NCI-H2227 treated with DMSO at 0.1 percent for 48 hours (cell line): ENCODE measurements around the gene PMEL.
A peak's percentile ranks its signal among the peaks of the same experiment; 100 is the strongest.
"Not testable (repeated sequence)": the region's sequence is repeated elsewhere in the genome, so short reads cannot be mapped to it uniquely, and the experiment has no call there.

ENCODE experiments used
- DNase-seq: peaks from one replicate; lab custom pipeline; 2025; lab: John Stamatoyannopoulos, UW

PMEL gene

GRCh38 chr12:55942055-55942454 lies 23.8 kb downstream of the PMEL start:
- no peak for DNase-seq

- DNase-seq: peak; percentile 46
Observed at GRCh38 chr12:55940065-55940732, 25.6 kb downstream of the PMEL start.

DNA sequence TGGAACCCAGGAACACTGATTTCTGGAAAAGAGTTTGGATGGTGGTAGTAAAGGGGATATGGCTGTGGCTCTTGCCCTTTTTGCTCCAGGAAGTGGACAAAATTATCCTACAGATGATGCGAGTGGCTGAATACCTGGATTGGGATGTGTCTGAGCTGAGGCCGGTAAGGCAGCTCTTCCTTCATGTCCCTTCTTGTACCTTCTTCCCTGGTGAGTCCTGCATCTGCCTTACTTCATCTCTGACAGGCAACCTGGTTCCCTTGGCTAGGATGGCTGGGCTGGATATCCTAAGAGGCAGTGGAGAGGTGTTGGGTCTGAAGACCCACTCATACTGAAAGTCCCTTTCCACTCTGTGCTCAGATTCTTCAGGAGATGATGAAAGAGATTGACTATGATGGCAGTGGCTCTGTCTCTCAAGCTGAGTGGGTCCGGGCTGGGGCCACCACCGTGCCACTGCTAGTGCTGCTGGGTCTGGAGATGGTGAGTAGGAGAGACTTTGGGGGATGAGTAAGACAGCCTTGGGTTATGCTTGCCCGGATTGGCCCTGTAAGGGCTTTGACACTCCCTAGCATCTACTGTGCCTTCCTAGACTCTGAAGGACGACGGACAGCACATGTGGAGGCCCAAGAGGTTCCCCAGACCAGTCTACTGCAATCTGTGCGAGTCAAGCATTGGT lies 26.9 kb downstream of the PMEL start:
- DNase-seq: no peak

GRCh38 chr12:55937981-55938380 lies 27.9 kb downstream of the PMEL start:
- DNase-seq: no peak

DNA sequence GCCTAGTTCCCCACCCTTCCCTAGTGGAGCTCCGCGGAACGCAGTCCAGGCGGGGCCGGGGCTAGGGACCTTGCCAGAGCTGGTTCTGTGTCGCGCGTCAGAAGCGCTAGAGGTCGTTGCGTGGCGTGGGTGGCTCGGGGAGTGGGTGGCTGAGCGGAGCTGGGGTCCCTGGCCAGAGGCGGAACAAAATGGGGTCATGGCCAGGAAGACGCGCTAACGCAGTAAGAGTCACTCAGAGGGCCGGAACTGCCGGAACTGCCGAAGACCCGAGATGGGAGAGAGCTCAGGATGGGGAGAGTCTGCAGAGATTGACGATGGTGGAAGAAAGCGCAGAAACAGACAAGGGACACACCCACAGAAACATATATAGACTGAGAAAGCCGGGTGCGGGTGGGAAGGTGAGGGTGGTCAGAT lies 30.1 kb downstream of the PMEL start:
- no peak for DNase-seq

GRCh38 chr12:55934773-55935172 lies 31.1 kb downstream of the PMEL start:
- DNase-seq: no peak

- DNase-seq: no peak
Observed at GRCh38 chr12:55933799-55934742, 31.8 kb downstream of the PMEL start.

GRCh38 chr12:55933169-55933798 lies 32.6 kb downstream of the PMEL start:
- no peak for DNase-seq

DNA sequence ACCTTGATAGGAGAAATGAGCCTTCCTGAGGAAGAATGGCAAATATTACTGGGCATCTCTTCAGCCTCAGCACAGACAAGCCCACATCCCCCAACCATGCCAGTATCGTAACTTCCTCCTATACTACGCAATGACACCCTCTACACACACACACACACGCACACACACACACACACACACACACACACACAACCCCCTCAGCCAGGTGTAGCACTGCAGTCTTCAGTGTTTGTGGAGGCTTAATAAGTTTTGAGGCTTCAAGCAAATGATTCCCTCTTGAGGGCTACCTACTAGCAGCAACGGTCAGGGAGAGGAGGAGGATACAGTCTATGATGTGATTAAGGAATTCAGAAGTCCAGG lies 33.3 kb downstream of the PMEL start:
- DNase-seq: no peak

DNA sequence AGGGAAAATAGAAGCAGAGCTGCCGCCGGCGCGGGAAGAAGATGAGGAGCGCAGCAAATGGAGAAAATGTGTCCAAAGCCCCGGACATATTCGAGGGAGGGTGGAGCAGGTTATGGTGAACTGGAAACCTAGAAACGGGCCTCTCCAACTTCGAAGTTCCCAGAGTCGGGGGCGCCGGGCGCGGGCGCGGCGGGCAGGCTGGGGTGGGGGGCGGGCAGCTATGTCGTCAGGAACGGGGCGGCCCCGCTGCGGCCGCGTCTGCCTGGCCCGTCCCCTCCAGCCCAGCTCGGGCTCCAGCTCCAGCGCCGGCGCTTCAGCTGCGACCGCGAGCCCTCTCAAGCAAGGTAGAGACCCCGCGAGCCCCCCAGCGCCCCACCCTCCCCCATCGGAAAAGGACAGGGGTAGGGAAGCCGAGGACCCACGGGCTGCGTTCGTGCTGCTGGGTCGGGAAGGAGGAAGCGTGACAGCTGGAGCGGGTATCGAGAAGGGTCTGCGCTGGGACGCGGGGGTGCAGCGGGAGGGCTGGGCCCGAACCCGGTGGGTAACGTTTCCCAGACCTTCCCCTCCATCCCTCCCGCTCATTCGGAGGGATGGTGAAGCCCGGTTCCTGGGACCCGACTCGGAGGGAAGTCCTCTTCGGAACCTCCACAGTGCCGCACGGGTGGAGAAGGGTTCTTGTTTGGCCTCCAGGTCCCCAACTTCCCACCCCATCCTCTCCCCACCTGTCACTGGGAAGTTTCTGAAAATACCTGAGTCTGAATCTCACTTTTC lies 33.9 kb downstream of the PMEL start:
- DNase-seq: peak; percentile 8

DNA sequence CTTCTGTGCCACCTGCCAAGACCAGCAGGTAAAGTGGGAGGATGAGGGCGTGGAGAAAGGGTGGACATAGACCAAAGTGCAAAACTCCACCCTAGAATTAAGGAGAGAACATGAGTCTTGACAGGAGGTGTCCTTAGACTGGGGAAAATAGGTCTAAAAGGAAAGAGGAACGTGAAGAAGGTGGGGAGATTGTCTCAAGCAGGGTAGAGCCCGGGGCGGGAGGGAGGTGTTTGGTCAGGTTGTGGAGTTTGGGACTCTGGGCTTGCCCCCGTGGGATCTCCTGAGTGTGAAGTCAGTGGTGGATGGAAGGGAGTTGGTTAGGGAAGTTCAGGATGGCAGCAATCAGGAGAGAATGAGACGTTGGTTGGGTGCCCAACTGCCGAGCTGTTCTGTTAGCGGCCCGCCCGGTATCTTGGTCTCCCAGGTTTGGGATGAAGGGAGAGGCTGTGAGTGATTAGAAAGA lies 34.5 kb downstream of the PMEL start:
- DNase-seq: no peak

DNA sequence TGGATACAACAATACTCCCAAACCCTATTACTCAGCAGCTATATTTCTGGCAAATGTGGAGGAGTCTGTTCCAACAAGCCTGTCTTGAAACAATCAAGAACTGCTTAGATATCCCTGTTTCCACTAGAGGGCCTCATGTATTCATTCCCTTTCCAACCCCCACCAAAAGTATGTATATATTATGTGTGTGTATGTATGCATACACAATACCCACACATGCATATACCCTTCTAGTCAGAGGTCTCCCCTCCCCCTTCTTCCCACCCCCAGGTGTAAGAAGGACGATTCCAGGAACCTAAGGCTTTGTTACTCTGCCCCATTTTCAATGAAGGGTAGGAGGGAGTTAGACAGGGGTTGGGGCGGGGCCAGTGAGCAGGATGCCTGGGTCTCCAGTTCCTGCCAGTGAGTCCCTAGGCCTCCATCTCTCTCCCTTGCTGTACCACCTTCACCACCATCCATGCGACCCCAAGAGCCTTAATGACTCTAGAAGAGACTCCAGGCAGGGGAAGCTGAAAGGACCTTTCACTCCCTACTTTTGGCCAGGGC lies 35.0 kb downstream of the PMEL start, which contains the start of gene DGKA:
Gene DGKA (plus strand): TSS at position 392 of the 546 bp plus-strand sequence. CDS start 5,342 bp downstream, outside the sequence.
- DNase-seq: peak; percentile 27

DNA sequence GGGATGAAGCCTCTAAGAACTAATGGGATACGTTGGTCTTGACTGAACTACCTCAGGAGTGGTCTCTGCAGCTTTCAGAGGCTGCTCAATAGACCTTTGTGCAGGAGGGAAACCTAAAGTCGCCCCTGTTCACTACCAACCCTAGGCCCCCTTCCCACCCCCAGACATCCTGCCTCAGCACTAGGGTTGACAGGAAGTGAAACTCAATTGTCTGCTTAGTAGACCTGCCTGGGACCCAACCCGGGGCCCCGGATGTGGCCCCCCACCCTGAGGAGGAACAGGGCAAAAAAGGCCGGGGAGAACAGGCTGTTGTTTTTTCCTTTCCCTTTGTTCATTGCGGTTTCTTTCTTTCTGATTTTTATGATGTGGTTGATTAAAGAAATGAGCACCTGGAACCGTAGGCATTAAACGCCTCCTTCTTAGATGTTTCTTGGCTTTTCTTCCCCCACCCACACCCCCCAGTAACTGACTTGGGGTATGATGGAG lies 36.5 kb downstream of the PMEL start:
- no peak for DNase-seq

- DNase-seq: no peak
Observed at GRCh38 chr12:55927588-55928502, 38.0 kb downstream of the PMEL start, which contains the start of gene PYM1. PYM1 (minus strand) TSS chr12:55927894; CDS start chr12:55927761, 133 bp downstream.

DNA sequence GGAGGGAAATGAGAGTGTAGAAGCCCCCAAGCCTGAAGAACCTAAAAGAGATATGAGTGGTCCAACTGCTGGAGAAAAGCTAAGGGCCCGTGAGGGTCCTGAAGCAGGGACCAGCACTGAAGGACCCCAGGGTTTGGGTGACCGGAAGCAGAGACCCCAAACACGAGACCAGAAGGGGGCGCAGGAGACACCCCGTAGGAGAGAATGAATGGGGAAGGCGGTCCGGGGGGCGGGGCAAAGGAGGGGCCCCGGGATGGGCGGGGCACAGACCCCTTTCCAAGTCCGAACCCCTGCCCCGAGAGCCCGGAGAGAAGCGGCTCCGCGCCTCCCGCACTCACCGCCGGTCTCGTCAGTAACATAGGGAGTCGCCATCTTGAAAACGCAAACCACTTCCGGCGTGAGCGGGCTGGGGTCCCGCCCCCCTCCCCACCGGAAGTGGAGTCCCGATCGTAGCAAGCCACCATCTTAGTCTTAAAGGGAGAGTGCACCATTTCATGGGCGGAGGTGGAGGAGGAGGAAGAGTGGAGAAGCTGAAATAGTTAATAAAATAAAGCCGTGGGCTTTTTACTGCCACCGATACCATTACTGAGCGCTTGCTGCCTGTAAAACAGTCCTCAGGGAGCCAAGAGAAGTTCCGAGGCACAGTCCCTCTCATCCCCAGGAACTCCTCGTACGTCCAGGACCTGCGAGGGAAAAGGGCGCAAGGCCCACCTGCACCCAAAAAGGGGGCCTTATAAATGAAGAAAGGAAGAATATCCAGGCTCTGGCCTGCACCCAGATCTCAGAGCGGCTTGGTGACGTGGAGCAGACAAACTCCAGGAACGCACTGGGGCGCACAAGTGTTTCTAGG lies 38.9 kb downstream of the PMEL start:
- peak; percentile 82 for DNase-seq

- no peak for DNase-seq
Observed at GRCh38 chr12:55925870-55926737, 39.7 kb downstream of the PMEL start.

GRCh38 chr12:55925371-55925770 lies 40.5 kb downstream of the PMEL start:
- no peak for DNase-seq

GRCh38 chr12:55923648-55924047 lies 42.2 kb downstream of the PMEL start:
- not testable (repeated sequence) for DNase-seq
